GM18909 (cell line): ENCODE data around the gene SBK1.

ENCODE experiments used
- ATAC-seq: cut with Tn5 transposase; IDR thresholded peaks from one replicate; pipeline ENCODE4 v1.9.1; 2021; ENCODE audit warnings: mild to moderate bottlenecking; ENCODE audit not compliant: unreplicated experiment, poor library complexity

SBK1 gene

GRCh38 chr16:28280881-28281836 lies 11.2 kb upstream of the SBK1 start:
- no peak for ATAC-seq

- no peak for ATAC-seq
Measured at GRCh38 chr16:28282045-28282444, 10.3 kb upstream of the SBK1 start.

GRCh38 chr16:28283173-28283572 lies 9.2 kb upstream of the SBK1 start:
- ATAC-seq = no peak

GRCh38 chr16:28283798-28284577 lies 8.3 kb upstream of the SBK1 start:
- no peak for ATAC-seq

- no peak for ATAC-seq
Measured at GRCh38 chr16:28285649-28286048, 6.7 kb upstream of the SBK1 start.

GRCh38 chr16:28288114-28288513 lies 4.2 kb upstream of the SBK1 start:
- no peak for ATAC-seq

- ATAC-seq = no peak
Measured at GRCh38 chr16:28289048-28289447, 3.3 kb upstream of the SBK1 start.

- no peak for ATAC-seq
Measured at GRCh38 chr16:28289939-28290858, 2.1 kb upstream of the SBK1 start.

GRCh38 chr16:28290859-28291254 lies 1.5 kb upstream of the SBK1 start:
- ATAC-seq = no peak

- no peak for ATAC-seq
Measured at GRCh38 chr16:28292731-28293600, 641 bp downstream of the SBK1 start.

- no peak for ATAC-seq
Measured at GRCh38 chr16:28293601-28293960, 1.3 kb downstream of the SBK1 start.

GRCh38 chr16:28294201-28294600 lies 1.9 kb downstream of the SBK1 start:
- ATAC-seq = no peak

- ATAC-seq = no peak
Measured at GRCh38 chr16:28295276-28295675, 3.0 kb downstream of the SBK1 start.

- no peak for ATAC-seq
Measured at GRCh38 chr16:28297308-28297707, 5.0 kb downstream of the SBK1 start.

GRCh38 chr16:28297784-28298510 lies 5.6 kb downstream of the SBK1 start:
- no peak for ATAC-seq

GRCh38 chr16:28298511-28298878 lies 6.2 kb downstream of the SBK1 start:
- no peak for ATAC-seq

GRCh38 chr16:28300327-28300726 lies 8.0 kb downstream of the SBK1 start:
- no peak for ATAC-seq

GRCh38 chr16:28301154-28301553 lies 8.8 kb downstream of the SBK1 start:
- ATAC-seq = no peak

GRCh38 chr16:28301620-28302019 lies 9.3 kb downstream of the SBK1 start:
- no peak for ATAC-seq
